ENCODE data around the gene SPOCK2. TPM values are rescaled to one million over a fixed set of nuclear protein-coding genes. Genes with fewer than 3 reads are reported as not detected.

SPOCK2 gene
- total RNA-seq, 4 donors from 2014 or later, result 8.3 to 24.6 (median 16.2) TPM

GRCh38 chr10:72058347-72058898, 29.9 kb downstream of the SPOCK2 start:
- ATAC-seq (ENCODE audit: low FRiP score) (no peak), DNase-seq (ENCODE audit: low spot score) (no peak)
- TF ChIP-seq CTCF (IDR thresholded peaks at IDR 0.05), result no peak

- DNase-seq (ENCODE audit: low spot score) (no peak), ATAC-seq (ENCODE audit: low FRiP score) (no peak)
- TF ChIP-seq CTCF (IDR thresholded peaks at IDR 0.05), result no peak
Measured at GRCh38 chr10:72056932-72057751, 31.2 kb downstream of the SPOCK2 start.

GRCh38 chr10:72056113-72056512, 32.2 kb downstream of the SPOCK2 start:
- no peak for TF ChIP-seq CTCF (IDR thresholded peaks at IDR 0.05)
- ATAC-seq (ENCODE audit: low FRiP score), result no peak
- no peak for DNase-seq (ENCODE audit: low spot score)

- ATAC-seq (ENCODE audit: low FRiP score) (no peak), DNase-seq (ENCODE audit: low spot score) (no peak)
- TF ChIP-seq CTCF (IDR thresholded peaks at IDR 0.05), result no peak
Measured at GRCh38 chr10:72053690-72054089, 34.7 kb downstream of the SPOCK2 start.

GRCh38 chr10:72050873-72051272, 37.5 kb downstream of the SPOCK2 start:
- no peak for ATAC-seq (ENCODE audit: low FRiP score)
- TF ChIP-seq CTCF (IDR thresholded peaks at IDR 0.05), result no peak

GRCh38 chr10:72049969-72050781, 38.2 kb downstream of the SPOCK2 start:
- ATAC-seq (ENCODE audit: low FRiP score) (no peak), DNase-seq (ENCODE audit: low spot score) (no peak)
- no peak for TF ChIP-seq CTCF (IDR thresholded peaks at IDR 0.05)

More at GRCh38 chr10:72050873-72051272, 37.5 kb downstream of the SPOCK2 start:
- DNase-seq (ENCODE audit: low spot score), result no peak
